ENCODE measurements around the gene MGAT5.

The MGAT5 gene

DNA sequence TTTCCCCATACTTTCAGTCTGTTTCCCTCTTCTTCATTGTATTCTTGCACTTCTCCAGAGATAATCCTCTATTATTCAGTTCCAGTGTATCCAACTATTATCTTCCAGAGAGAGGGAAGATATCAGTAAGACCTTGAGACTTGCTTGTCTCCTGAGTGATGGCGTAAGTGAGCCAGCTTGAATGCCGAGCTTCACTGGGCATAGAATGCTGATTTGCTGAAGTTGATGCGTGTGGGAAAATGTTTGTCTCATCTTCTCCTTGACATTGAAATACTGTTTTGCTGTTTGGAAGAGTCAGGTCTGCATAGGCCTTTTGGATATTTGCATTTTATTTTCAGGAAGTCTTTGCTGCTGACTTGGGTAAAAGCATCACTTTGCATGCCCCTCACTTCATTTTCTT is 41.1 kb upstream of the MGAT5 start:
- no peak for DNase-seq (ENCODE audit: low read depth)
- no peak overlapping the region for H3K4me3 ChIP-seq (ENCODE audit: low read length)
- TF ChIP-seq, protein P1, sequence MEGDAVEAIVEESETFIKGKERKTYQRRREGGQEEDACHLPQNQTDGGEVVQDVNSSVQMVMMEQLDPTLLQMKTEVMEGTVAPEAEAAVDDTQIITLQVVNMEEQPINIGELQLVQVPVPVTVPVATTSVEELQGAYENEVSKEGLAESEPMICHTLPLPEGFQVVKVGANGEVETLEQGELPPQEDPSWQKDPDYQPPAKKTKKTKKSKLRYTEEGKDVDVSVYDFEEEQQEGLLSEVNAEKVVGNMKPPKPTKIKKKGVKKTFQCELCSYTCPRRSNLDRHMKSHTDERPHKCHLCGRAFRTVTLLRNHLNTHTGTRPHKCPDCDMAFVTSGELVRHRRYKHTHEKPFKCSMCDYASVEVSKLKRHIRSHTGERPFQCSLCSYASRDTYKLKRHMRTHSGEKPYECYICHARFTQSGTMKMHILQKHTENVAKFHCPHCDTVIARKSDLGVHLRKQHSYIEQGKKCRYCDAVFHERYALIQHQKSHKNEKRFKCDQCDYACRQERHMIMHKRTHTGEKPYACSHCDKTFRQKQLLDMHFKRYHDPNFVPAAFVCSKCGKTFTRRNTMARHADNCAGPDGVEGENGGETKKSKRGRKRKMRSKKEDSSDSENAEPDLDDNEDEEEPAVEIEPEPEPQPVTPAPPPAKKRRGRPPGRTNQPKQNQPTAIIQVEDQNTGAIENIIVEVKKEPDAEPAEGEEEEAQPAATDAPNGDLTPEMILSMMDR (IDR thresholded peaks at IDR 0.05; ENCODE audit: insufficient read depth, low read depth, low read length, missing control alignments), result no peak

DNA sequence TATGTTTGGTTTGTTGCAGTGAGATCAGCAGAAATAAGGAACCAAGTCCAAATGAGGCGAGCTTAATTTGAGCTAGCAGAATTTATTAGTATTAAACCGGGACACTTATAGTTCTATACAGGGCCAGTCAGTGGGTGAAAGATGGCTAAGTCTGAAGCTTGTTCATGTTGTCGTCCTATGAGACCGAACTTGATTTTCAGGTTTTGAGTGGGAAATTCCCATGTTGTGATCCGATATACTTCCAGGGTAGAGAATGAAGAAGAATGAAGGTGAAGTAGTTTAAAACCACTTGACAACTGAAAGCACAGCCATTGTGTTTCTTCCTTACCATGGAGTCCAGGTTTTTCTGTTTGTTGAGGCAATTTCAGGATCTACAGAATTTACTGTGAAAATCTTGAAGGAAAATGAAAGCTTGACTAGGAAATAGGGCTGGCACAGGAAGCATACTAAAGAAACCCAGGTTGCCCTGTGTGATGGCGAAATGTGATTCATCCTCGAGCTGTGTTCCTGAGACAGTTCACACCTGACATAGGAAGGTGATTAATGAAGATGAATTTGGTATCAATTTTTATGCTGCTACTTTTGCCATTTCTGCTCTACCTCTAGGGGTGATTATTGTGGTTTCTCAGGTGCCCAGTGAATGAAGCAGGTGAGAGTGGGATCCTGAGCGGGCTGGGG is 37.6 kb upstream of the MGAT5 start:
- peak; percentile 92 for DNase-seq (ENCODE audit: low read depth)
- TF ChIP-seq, protein P1 (IDR thresholded peaks at IDR 0.05; ENCODE audit: insufficient read depth, low read depth, low read length, missing control alignments), result no peak
- no peak overlapping the region for H3K4me3 ChIP-seq (ENCODE audit: low read length)

DNA sequence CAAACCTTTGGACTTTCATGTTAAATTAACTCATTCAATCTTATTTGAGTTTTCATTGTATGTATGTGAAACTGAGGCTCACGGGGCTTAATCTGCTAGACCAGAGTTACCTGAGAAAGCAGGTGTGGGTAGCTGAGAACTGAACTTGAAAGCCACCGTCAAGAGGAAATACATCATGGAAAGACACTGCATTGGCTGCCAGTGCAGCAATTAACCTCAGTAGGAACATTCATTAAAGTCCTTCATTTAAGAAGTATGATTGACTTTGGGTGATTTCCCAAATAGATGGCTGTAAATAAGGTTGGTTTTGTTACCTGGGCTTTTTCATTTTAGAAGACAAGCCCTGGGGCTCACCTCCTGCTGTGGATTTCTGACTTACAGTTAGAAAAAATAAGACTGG is 36.5 kb upstream of the MGAT5 start:
- H3K4me3 ChIP-seq (ENCODE audit: low read length), result no peak overlapping the region
- no peak for DNase-seq (ENCODE audit: low read depth)
- TF ChIP-seq, protein P1 (IDR thresholded peaks at IDR 0.05; ENCODE audit: insufficient read depth, low read depth, low read length, missing control alignments), result no peak

DNA sequence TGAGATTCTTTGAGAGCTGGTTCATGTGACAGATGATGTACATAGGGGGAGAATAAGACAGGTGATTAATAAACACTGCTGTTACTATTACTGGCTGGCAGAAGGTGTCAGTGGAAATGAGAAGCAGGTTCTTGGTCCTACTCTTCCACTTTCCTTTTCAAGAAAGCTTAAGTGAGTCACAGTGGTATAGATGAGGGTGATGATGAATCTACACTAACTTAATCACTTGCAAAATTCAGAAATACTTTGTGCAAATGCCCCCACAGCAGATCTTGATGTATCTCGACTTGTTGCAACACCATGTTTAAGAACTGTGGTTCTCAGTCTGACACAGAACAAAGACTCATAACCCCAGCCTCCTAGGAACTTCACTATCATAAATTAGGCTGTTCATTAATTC is 35.9 kb upstream of the MGAT5 start:
- TF ChIP-seq, protein P1 (IDR thresholded peaks at IDR 0.05; ENCODE audit: insufficient read depth, low read depth, low read length, missing control alignments), result no peak
- DNase-seq (ENCODE audit: low read depth), result peak; percentile 67
- H3K4me3 ChIP-seq (ENCODE audit: low read length), result no peak overlapping the region

DNA sequence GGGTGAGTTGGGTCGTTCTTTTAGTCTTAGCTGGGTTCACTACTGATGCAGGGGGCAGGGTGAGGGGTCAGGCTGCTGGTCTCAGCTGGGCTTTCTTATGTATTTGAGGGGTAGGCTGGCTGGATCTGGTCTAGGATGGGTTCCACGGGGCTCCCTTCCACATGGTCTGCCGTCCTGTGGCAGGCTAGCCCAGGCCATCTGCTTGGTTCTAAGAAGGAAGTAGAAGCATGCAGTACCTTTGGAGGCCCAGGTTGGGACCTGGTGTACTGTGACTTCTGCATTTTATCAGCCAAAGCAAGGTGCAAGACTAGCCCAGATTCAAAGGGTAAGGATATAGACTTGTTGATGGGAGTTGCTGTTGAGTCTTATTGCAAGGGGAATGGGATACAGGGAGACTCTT is 35.5 kb upstream of the MGAT5 start:
- TF ChIP-seq, protein P1 (IDR thresholded peaks at IDR 0.05; ENCODE audit: insufficient read depth, low read depth, low read length, missing control alignments), result no peak
- no peak for DNase-seq (ENCODE audit: low read depth)
- no peak overlapping the region for H3K4me3 ChIP-seq (ENCODE audit: low read length)

DNA sequence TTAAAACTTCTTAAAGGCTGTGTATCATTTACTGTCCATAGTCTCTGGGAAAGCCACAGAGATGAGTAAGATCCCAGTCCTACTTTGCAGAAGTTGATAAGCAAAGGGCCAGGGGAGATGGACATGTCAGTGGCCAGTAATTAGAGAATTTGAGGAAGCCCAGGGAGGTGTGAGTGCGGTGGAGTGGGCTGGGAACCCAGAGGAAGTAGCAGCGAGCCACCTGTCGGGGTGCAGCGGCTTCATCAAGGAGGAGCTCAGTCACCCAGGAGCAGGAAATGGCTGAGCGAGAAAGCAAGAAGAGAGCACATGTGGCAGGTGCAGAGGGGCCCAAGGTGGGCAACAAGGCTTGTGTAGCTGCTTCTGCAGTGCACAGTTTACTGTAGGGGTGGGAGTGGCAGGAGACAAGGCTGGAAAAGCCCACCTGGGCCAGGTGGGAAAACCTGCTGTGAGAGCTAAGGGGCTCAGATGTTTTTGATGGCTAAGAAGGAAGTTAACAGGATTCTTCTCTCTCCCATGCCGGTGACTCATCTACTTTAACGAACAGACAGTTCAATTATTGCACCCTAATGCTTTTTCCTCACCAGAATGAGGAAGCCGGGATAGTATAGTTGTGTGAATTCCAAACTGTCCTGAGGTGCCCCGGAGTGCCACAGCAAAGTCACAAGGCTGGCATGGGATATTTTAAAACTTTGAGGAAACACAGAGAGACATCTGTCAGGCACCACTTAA is 34.8 kb upstream of the MGAT5 start:
- H3K4me3 ChIP-seq (ENCODE audit: low read length), result no peak overlapping the region
- TF ChIP-seq, protein P1 (IDR thresholded peaks at IDR 0.05; ENCODE audit: insufficient read depth, low read depth, low read length, missing control alignments), result no peak
- DNase-seq (ENCODE audit: low read depth), result peak; percentile 40

Data from epithelial cell of esophagus (primary cell).